H1 (cell line): Measurements from ENCODE around the gene ITGAV.

ENCODE experiments used
- CHD2 ChIP-seq: IDR thresholded peaks from 2 replicates; pipeline ENCODE4 v1.6.1; 2012; ENCODE audit warnings: low read length, improper control_type of control experiment
- EP300 ChIP-seq, 2 experiments: IDR thresholded peaks; 1 replicate in 1 of 2; 2 replicates in 1 of 2; pipeline ENCODE4 v1.6.1; 2011 to 2012; ENCODE audit warnings: low read depth in 2 of 2, low read length in 2 of 2, mild to moderate bottlenecking in 2 of 2, borderline replicate concordance in 1 of 2, inconsistent platforms in 1 of 2, moderate library complexity in 1 of 2
- EZH2 ChIP-seq: fragments of 200-600 bp; sonication (generic); IDR thresholded peaks from 2 replicates; pipeline ENCODE4 v1.7.1; 2012; ENCODE audit warnings: low read depth, mild to moderate bottlenecking, moderate library complexity, low read length, inconsistent platforms; ENCODE audit not compliant: severe bottlenecking
- HDAC2 ChIP-seq, 2 experiments: fragments of 300-600 bp in 1 of 2; sonication (generic) in 1 of 2; IDR thresholded peaks; 2 replicates each; pipeline ENCODE4 v1.6.1; 2011 to 2012; ENCODE audit warnings: low read depth in 2 of 2, low read length in 2 of 2, mild to moderate bottlenecking in 2 of 2, moderate library complexity in 2 of 2, borderline replicate concordance in 1 of 2, inconsistent platforms in 1 of 2
- JUND ChIP-seq: IDR thresholded peaks from 2 replicates; pipeline ENCODE4 v1.6.1; 2011; ENCODE audit warnings: mild to moderate bottlenecking, improper control_type of control experiment, low read length
- POLR2A ChIP-seq, 2 experiments: IDR thresholded peaks; 1 replicate in 1 of 2; 2 replicates in 1 of 2; pipeline ENCODE4 v1.6.1; 2011; ENCODE audit warnings: low read depth in 2 of 2, low read length in 2 of 2, mild to moderate bottlenecking in 2 of 2; ENCODE audit errors: control extremely low read depth in 1 of 2
- POLR2AphosphoS5 ChIP-seq: IDR thresholded peaks from 2 replicates; pipeline ENCODE4 v1.6.1; 2011; ENCODE audit warnings: low read depth, low read length
- SIN3A ChIP-seq, 2 experiments: IDR thresholded peaks in 1 of 2; conservative IDR thresholded peaks in 1 of 2; 2 replicates each; pipeline ENCODE4 v1.6.1; 2011 to 2012; ENCODE audit warnings: low read length in 2 of 2, improper control_type of control experiment in 1 of 2, low read depth in 1 of 2, mild to moderate bottlenecking in 1 of 2
- SUZ12 ChIP-seq: fragments of 200-600 bp; sonication (generic); IDR thresholded peaks from 2 replicates; pipeline ENCODE4 v1.6.1; 2012; ENCODE audit warnings: mild to moderate bottlenecking, inconsistent platforms, low read length, moderate library complexity, mixed read lengths
- ZNF274 ChIP-seq: IDR thresholded peaks from 2 replicates; pipeline ENCODE4 v1.7.0; 2012; ENCODE audit warnings: low read length, borderline replicate concordance; ENCODE audit errors: extremely low read depth
- TF ChIP-seq, protein P1 (sequence below): IDR thresholded peaks from 2 replicates; pipeline ENCODE4 v1.6.1; 2011; ENCODE audit warnings: low read depth, mild to moderate bottlenecking, low read length; ENCODE audit not compliant: insufficient read depth
- TF ChIP-seq, protein P2 (sequence below), 3 experiments: IDR thresholded peaks; 1 replicate in 2 of 3; 2 replicates in 1 of 3; pipeline versions ENCODE4 v1.5.1 to v1.6.1; 2011; ENCODE audit warnings: low read length in 3 of 3, mild to moderate bottlenecking in 3 of 3, inconsistent platforms in 2 of 3, low read depth in 1 of 3, moderate library complexity in 1 of 3; ENCODE audit not compliant: insufficient read depth in 1 of 3; ENCODE audit errors: control extremely low read depth in 1 of 3

DNA sequence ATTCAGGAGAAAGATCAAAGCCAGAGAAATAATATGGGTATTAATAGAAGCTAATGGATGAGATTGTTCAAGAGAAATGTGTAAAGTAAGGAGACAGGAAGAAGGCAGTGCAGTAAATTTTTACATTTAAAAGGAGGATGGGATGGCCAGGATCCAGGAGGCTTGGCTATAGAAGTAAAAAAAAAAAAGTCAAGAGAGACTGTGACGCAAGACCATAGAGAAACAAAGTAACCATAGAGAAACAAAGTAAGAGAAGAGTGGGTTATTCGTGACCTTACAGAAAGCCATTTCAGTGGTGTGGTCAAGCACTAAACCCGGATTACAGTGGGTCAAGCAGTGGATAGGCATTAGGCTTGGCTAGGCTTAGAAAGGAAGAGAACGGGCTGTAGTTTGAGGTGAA, 93.5 kb downstream of the ITGAV start:
- no peak for TF ChIP-seq ZNF274
- no peak for TF ChIP-seq SUZ12
- TF ChIP-seq, protein P1, sequence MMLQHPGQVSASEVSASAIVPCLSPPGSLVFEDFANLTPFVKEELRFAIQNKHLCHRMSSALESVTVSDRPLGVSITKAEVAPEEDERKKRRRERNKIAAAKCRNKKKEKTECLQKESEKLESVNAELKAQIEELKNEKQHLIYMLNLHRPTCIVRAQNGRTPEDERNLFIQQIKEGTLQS = no peak
- no peak for TF ChIP-seq SIN3A (conservative IDR thresholded peaks at IDR 0.05 in 1 of 2, IDR thresholded peaks at IDR 0.05 in 1 of 2; ENCODE audit: low read depth in 1 of 2, low read length in 2 of 2)
- no peak for TF ChIP-seq POLR2AphosphoS5
- no peak for TF ChIP-seq EZH2
- TF ChIP-seq, protein P2, sequence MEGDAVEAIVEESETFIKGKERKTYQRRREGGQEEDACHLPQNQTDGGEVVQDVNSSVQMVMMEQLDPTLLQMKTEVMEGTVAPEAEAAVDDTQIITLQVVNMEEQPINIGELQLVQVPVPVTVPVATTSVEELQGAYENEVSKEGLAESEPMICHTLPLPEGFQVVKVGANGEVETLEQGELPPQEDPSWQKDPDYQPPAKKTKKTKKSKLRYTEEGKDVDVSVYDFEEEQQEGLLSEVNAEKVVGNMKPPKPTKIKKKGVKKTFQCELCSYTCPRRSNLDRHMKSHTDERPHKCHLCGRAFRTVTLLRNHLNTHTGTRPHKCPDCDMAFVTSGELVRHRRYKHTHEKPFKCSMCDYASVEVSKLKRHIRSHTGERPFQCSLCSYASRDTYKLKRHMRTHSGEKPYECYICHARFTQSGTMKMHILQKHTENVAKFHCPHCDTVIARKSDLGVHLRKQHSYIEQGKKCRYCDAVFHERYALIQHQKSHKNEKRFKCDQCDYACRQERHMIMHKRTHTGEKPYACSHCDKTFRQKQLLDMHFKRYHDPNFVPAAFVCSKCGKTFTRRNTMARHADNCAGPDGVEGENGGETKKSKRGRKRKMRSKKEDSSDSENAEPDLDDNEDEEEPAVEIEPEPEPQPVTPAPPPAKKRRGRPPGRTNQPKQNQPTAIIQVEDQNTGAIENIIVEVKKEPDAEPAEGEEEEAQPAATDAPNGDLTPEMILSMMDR (IDR thresholded peaks at IDR 0.05; ENCODE audit: control extremely low read depth in 1 of 3, insufficient read depth in 1 of 3, low read depth in 1 of 3, low read length in 3 of 3) = no peak
- TF ChIP-seq CHD2 = no peak
- no peak for TF ChIP-seq HDAC2 (IDR thresholded peaks at IDR 0.05; ENCODE audit: borderline replicate concordance in 1 of 2, low read depth in 2 of 2, low read length in 2 of 2)
- TF ChIP-seq JUND = no peak
- TF ChIP-seq EP300 (IDR thresholded peaks at IDR 0.05; ENCODE audit: borderline replicate concordance in 1 of 2, low read depth in 2 of 2, low read length in 2 of 2) = no peak
- TF ChIP-seq POLR2A (IDR thresholded peaks at IDR 0.05; ENCODE audit: control extremely low read depth in 1 of 2, low read depth in 2 of 2, low read length in 2 of 2) = no peak
